ENCODE results near the gene SIRT2.
"Not testable (repeated sequence)": the region's sequence is repeated elsewhere in the genome, so short reads cannot be mapped to it uniquely, and the experiment has no call there.

The SIRT2 gene

DNA sequence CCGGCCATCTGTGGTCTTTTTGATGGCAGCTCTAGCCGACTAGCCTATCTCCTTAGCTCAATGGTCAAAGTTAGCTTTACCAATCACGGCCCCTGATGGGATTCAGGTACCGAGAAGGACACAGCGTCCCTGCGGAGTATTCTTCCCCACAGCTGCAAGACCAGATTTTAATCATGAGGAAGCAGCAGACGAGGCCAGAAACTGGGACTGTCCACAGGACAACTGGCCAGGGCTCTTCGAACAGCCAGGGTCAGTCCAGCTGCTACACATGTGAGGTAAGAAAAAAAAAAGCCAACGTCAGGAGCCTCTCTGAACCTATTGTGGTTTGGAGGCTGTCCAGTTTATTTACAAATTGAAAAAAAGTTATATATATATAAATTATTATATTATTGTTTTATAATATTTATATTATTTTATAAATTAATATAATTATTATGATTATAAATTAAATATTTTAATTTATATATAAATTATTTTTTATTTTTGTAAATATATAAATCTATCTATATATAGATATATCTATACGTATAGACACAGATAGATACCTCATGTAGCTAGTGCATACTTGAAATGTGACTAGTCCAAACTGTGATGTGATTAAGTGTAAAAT, 32.1 kb downstream of the SIRT2 start:
- H2AFZ ChIP-seq (ENCODE audit: low read length) = no peak overlapping the region
- peaks cover 13% of the 10 kb centered on the region for H3K4me1 ChIP-seq (ENCODE audit: insufficient read depth, low read length, poor library complexity, severe bottlenecking)
- no peak overlapping the region for H3K4me3 ChIP-seq (ENCODE audit: low read length, poor library complexity, severe bottlenecking)
- H3F3A ChIP-seq (ENCODE audit: low read depth) = no peaks in the 10 kb centered on the region
- TF ChIP-seq, protein P1, sequence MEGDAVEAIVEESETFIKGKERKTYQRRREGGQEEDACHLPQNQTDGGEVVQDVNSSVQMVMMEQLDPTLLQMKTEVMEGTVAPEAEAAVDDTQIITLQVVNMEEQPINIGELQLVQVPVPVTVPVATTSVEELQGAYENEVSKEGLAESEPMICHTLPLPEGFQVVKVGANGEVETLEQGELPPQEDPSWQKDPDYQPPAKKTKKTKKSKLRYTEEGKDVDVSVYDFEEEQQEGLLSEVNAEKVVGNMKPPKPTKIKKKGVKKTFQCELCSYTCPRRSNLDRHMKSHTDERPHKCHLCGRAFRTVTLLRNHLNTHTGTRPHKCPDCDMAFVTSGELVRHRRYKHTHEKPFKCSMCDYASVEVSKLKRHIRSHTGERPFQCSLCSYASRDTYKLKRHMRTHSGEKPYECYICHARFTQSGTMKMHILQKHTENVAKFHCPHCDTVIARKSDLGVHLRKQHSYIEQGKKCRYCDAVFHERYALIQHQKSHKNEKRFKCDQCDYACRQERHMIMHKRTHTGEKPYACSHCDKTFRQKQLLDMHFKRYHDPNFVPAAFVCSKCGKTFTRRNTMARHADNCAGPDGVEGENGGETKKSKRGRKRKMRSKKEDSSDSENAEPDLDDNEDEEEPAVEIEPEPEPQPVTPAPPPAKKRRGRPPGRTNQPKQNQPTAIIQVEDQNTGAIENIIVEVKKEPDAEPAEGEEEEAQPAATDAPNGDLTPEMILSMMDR (conservative IDR thresholded peaks at IDR 0.05; ENCODE audit: low read length) = no peak
- no peak for TF ChIP-seq EZH2phosphoT487 (IDR thresholded peaks at IDR 0.05; ENCODE audit: borderline replicate concordance)
- no peaks in the 10 kb centered on the region for H3K36me3 ChIP-seq (ENCODE audit: insufficient read depth, low read length)
- H3K4me2 ChIP-seq (ENCODE audit: low read depth, low read length, poor library complexity, severe bottlenecking) = no peak overlapping the region
- H3K27me3 ChIP-seq (ENCODE audit: insufficient read depth, low read length, poor library complexity, severe bottlenecking) = no peaks in the 10 kb centered on the region
- H3K9ac ChIP-seq (ENCODE audit: low read depth, low read length, poor library complexity, severe bottlenecking) = no peak overlapping the region
- no peaks in the 10 kb centered on the region for H3K9me2 ChIP-seq (replicated peaks; ENCODE audit: low read depth, low read length)
- H3K9me3 ChIP-seq (ENCODE audit: insufficient read depth, low read depth, low read length) = no peaks in the 10 kb centered on the region
- H3K79me2 ChIP-seq (ENCODE audit: insufficient read depth, low read length) = no peaks in the 10 kb centered on the region
- no peaks in the 10 kb centered on the region for H4K20me1 ChIP-seq (ENCODE audit: insufficient read depth, low read length, poor library complexity, severe bottlenecking)

DNA sequence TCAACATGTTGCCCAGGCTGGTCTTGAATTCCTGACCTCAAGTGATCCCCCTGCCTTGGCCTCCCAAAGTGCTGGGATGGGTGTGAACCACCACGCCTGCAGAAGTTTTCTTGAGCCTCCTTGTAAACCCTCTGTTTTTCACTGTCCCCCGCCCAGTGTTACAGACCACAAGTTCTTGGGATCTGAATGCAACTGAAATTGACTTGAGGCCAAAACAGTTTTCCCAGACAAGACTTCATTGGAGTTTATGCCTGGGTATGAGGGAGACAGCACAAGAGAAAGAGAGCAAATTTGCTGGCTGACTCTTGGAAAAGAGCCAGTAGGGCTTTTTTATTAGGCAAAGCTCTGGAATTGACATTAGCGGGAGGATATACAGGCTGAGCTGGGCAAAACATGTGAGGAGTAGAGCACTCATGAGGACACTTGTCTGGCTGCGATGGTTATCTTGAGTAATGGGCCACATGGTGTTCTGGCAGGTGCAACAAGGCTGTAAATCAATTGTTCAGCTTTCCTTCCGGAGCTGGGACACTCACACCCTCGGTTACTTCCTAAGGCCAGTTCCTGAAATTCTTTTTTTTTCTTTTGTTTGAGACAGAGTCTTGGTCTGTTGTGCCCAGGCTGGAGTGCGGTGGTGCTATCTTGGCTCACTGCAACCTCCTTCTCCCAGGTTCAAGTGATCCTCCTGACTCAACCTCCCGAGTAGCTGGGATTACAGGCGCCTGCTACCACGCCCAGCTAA, 36.9 kb downstream of the SIRT2 start:
- H3K9ac ChIP-seq (ENCODE audit: low read depth, low read length, poor library complexity, severe bottlenecking) = no peak overlapping the region
- H3K79me2 ChIP-seq (ENCODE audit: insufficient read depth, low read length) = no peaks in the 10 kb centered on the region
- H3K4me1 ChIP-seq (ENCODE audit: insufficient read depth, low read length, poor library complexity, severe bottlenecking) = peaks cover 13% of the 10 kb centered on the region
- H3K9me2 ChIP-seq (replicated peaks; ENCODE audit: low read depth, low read length) = no peaks in the 10 kb centered on the region
- TF ChIP-seq, protein P1 (conservative IDR thresholded peaks at IDR 0.05; ENCODE audit: low read length) = no peak
- TF ChIP-seq EZH2phosphoT487 (IDR thresholded peaks at IDR 0.05; ENCODE audit: borderline replicate concordance) = no peak
- no peaks in the 10 kb centered on the region for H3K9me3 ChIP-seq (ENCODE audit: insufficient read depth, low read depth, low read length)
- H3K27me3 ChIP-seq (ENCODE audit: insufficient read depth, low read length, poor library complexity, severe bottlenecking) = no peaks in the 10 kb centered on the region
- H3F3A ChIP-seq (ENCODE audit: low read depth) = no peaks in the 10 kb centered on the region
- no peak overlapping the region for H3K4me2 ChIP-seq (ENCODE audit: low read depth, low read length, poor library complexity, severe bottlenecking)
- no peak overlapping the region for H2AFZ ChIP-seq (ENCODE audit: low read length)
- H4K20me1 ChIP-seq (ENCODE audit: insufficient read depth, low read length, poor library complexity, severe bottlenecking) = no peaks in the 10 kb centered on the region
- H3K4me3 ChIP-seq (ENCODE audit: low read length, poor library complexity, severe bottlenecking) = no peak overlapping the region
- H3K36me3 ChIP-seq (ENCODE audit: insufficient read depth, low read length) = no peaks in the 10 kb centered on the region

DNA sequence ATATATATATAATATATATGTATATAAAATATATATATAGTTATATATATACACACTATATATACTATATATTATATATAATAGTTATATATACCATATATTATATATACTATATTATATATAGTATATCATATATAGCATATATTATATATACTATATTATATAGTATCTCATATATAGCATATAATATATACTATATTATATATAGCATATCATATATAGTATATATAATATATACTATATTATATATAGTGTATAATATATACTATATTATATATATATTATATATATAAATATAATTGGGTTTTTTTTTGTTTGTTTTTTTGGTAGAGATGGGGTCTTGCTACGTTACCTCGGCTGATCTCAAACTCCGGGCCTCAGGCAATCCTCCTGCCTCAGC, 38.0 kb downstream of the SIRT2 start:
- Histone ChIP-seq H3K4me1 (ENCODE audit: insufficient read depth, low read length, poor library complexity, severe bottlenecking) (peaks cover 13% of the 10 kb centered on the region), H3K4me2 (ENCODE audit: low read depth, low read length, poor library complexity, severe bottlenecking) (no peak overlapping the region), H3K4me3 (ENCODE audit: low read length, poor library complexity, severe bottlenecking) (no peak overlapping the region), H4K20me1 (ENCODE audit: insufficient read depth, low read length, poor library complexity, severe bottlenecking) (no peaks in the 10 kb centered on the region), H3K9ac (ENCODE audit: low read depth, low read length, poor library complexity, severe bottlenecking) (no peak overlapping the region), H3F3A (ENCODE audit: low read depth) (no peaks in the 10 kb centered on the region), H3K9me2 (replicated peaks; ENCODE audit: low read depth, low read length) (no peaks in the 10 kb centered on the region), H3K36me3 (ENCODE audit: insufficient read depth, low read length) (no peaks in the 10 kb centered on the region), H2AFZ (ENCODE audit: low read length) (no peak overlapping the region), H3K9me3 (ENCODE audit: insufficient read depth, low read depth, low read length) (no peaks in the 10 kb centered on the region), H3K27me3 (ENCODE audit: insufficient read depth, low read length, poor library complexity, severe bottlenecking) (no peaks in the 10 kb centered on the region), H3K79me2 (ENCODE audit: insufficient read depth, low read length) (no peaks in the 10 kb centered on the region)
- TF ChIP-seq, protein P1 (conservative IDR thresholded peaks at IDR 0.05; ENCODE audit: low read length) = no peak
- TF ChIP-seq EZH2phosphoT487 (IDR thresholded peaks at IDR 0.05; ENCODE audit: borderline replicate concordance) = no peak

DNA sequence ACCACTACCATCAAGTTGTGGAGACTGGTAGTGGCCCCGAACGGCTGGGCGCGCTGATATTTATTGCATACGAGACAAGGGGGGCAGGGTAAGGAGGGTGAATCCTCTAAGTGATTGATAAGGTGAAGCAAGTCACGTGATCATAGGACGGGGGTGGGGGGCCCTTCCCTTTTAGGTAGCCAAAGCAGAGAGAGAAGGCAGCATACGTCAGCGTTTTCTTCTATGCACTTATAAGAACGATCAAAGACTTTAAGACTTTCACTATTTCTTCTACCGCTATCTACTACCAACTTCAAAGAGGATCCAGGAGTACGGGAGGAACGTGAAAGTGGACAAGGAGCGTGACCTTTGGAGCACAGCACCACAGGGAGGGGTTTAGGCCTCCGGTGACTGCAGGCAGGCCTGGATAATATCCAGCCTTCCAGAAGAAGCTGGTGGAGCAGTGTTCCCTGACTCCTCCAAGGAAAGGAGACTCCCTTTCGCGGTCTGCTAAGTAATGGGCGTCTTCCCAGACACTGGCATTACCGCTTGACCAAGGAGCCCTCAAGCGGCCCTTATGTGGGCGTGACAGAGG, 39.7 kb downstream of the SIRT2 start:
- H3K27me3 ChIP-seq (ENCODE audit: insufficient read depth, low read length, poor library complexity, severe bottlenecking); H3K4me1 ChIP-seq (ENCODE audit: insufficient read depth, low read length, poor library complexity, severe bottlenecking); H3K79me2 ChIP-seq (ENCODE audit: insufficient read depth, low read length); H3F3A ChIP-seq (ENCODE audit: low read depth); H3K36me3 ChIP-seq (ENCODE audit: insufficient read depth, low read length); H3K9ac ChIP-seq (ENCODE audit: low read depth, low read length, poor library complexity, severe bottlenecking); H3K9me2 ChIP-seq (replicated peaks; ENCODE audit: low read depth, low read length); H2AFZ ChIP-seq (ENCODE audit: low read length); H3K9me3 ChIP-seq (ENCODE audit: insufficient read depth, low read depth, low read length); H4K20me1 ChIP-seq (ENCODE audit: insufficient read depth, low read length, poor library complexity, severe bottlenecking); H3K4me2 ChIP-seq (ENCODE audit: low read depth, low read length, poor library complexity, severe bottlenecking); H3K4me3 ChIP-seq (ENCODE audit: low read length, poor library complexity, severe bottlenecking): not testable (repeated sequence)

All from Loucy (cell line).